ENCODE results near the gene IFNE.
"Not testable (repeated sequence)": the region's sequence is repeated elsewhere in the genome, so short reads cannot be mapped to it uniquely, and the experiment has no call there.

IFNE gene

DNA sequence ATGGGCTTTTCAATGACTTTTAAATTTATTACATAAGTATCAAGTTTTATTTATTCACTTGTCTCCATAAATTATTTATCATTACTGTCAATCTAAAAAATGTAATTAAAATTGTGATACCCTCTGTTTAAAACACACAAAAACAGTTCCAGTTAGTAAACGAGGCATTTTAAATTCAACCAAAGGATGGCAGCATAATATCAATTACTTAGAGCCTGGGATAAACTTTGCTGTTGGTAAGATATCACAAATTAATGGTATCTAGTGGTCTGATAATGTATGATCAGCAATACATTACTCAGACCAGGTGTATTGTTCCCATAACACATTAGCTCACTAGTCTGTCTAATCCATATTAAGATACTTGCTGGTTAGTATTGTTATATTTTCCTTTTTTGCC lies 9.6 kb upstream of the IFNE start:
- no peak for FAIRE-seq

- FAIRE-seq = no peak
Measured at GRCh38 chr9:21481470-21482056, 550 bp downstream of the IFNE start.

DNA sequence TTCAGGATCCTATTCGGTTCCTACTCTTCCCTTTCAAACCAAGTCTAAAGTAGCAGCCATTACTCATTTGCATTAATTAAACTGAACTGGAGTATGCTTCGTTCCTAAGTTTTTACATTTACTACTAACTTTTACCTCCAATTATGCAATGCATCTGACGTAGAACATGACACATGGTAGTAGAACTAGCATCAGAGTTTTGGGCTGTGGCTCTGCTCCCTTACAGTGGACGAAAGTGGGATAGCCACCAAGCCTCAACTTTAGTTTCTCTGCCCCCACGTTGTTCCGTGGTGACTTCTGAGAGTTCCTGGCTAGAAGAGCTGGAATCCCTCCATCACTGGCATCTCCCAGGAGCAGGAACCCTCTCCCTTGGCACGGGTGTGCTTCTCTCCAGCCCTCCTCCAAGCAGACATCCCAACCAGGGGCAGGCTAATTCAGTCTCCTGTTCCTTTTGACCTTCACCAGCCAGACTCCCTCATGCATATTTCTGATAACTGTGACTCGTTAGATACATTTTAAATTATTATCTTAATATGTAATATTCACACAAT lies 2.9 kb downstream of the IFNE start:
- no peak for FAIRE-seq

DNA sequence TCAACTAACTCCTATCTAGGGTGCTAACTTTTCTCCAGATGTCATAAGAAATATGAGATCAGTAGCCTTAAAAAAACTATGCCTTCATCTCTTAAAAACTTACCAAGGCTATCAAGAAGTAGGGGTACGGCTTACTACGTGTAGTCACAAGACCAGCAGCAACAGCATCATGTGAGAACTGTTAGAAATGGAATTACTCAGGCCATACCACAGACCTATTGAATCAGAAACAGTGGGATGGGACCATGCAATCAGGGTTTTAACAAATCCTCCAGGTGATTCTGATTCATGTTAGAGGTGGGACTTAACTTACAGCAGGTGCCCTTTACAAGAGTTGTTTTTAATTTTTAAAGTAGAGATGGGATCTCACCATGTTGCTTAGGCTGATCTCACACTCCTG lies 4.6 kb downstream of the IFNE start:
- FAIRE-seq = no peak

DNA sequence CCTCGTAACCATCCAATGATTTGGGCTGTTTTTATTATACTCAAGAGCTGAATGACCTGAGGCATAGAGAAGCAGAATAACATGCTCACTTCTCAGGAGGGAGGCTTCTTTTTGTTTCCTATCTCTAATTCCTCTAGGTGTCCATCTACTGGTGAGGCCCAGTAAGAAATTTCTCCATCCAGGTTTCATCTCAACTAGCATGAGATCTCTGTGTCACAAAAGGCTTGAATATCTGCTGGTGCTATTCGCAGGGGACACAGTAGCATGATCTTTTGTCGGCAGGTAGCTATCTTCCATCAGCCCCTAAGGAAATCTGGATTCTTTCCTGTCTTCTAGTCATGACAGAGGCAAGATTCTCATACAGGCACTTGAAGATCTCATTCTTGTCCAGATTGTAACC lies 8.9 kb downstream of the IFNE start:
- no peak for FAIRE-seq

DNA sequence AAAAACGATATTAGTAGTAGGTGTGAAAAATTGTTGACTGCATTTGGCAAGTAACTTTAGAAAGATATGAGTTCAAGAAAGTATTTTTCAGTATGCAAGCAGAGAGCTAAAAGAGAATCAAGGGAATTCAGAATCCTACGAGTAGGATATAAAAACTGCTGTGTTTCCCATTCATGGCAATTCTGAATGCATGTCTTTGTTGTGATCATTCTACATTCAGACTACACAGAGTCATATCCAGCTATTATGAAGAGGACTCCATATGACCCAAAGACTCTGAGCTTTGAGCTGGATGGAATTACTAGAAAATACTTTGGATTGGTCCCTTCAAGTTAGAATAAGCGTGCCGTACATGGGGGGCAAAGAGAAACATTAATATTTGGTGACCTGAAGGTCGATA lies 12.0 kb downstream of the IFNE start:
- no peak for FAIRE-seq

GRCh38 chr9:21465859-21466518 lies 16.1 kb downstream of the IFNE start:
- FAIRE-seq = peak; percentile 95

DNA sequence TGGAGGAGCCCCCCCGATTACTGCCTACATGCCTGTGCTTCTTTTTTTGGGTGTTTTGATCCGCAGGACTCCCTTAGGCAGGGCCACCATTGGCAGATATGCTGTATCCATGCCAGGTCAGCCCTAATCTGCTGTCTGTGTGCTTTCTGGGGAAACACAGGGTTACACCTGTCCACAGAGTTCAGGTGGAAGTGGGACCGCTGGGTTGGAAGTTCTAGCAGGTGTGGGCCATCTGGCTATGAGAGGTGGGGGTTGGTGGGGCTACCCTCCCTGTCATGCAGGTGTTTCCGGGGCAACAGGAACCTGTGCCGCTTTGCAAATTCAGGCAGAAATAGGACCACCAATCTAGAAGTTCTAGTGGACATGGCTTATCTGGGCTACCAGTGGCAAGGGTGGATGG lies 17.0 kb downstream of the IFNE start:
- no peak for FAIRE-seq

GRCh38 chr9:21461377-21461776 lies 20.7 kb downstream of the IFNE start:
- no peak for FAIRE-seq

- FAIRE-seq = no peak
Measured at GRCh38 chr9:21455320-21455719, 26.8 kb downstream of the IFNE start.

DNA sequence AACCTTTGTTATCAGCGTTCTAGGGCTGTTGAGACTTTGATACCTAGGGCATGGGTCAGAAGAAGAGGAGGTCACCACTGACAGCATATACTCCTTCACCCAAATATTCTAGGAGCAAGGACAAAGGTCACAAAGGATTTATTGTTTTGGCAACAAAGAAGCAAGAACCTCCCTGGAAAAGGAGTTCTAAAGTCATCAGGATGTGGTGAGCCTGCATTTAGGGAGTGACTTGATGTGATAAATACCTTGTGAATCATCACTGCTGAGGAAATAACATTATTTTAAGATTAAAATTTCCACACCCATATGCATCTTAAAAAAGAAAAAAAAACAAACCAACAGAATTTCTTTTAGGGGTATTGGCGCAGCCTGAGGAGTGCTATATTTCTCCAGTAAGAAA lies 28.0 kb downstream of the IFNE start:
- no peak for FAIRE-seq

DNA sequence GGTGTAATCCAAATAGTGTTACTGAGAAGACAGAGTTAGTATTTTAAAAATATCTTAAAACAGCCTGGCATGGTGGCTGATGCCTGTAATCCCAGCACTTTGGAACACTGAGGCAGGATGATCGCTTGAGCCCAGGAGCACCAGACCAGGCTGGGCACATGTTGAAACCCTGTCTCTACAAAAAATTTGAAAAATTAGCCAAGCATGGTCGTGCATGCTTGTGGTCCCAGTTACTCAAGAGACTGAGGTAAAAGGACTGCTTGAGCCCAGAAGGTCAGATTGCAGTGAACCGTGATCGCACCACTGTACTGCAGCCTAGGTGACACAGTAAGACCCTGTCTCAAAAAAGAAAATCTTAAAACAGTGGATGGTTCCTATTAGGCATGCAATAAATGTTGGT lies 29.4 kb downstream of the IFNE start:
- no peak for FAIRE-seq

- no peak for FAIRE-seq
Measured at GRCh38 chr9:21450733-21451394, 31.2 kb downstream of the IFNE start.

GRCh38 chr9:21449312-21449711 lies 32.8 kb downstream of the IFNE start:
- FAIRE-seq = not testable (repeated sequence)

DNA sequence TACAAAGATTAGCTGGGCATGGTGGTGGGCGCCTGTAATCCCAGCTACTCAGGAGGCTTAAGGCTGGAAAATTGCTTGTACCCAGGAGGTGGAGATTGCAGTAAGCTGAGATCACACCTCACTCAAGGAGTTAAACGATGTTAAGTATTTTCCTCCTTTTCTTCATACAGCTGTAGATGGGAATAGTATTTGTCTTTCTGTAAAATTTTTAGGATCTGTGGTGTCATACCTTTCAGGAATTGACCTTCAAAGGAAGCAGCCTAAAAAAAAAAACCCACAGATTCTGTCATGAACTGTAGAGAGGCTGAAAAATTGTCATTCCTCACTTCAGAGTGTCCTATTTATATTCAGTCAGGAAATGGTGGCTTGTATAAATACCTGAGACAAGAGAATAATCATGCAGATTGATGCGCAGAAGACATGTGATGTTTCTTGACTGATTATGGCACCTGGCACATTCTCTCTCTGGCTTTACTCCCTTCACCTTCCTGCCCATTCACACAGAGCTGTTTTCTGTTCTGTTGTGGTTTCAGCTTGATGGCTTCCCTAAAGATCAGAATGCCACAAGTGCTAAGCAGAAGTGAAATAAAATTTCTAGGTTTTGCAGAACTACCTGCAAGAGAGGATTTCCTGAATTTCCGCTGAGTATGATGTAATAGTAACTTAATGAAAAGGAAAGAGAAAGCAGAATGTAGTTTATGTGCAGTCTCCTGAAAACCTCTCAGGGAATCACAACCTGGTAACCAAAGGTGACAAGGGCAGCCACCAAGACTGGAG lies 38.1 kb downstream of the IFNE start:
- FAIRE-seq = no peak

DNA sequence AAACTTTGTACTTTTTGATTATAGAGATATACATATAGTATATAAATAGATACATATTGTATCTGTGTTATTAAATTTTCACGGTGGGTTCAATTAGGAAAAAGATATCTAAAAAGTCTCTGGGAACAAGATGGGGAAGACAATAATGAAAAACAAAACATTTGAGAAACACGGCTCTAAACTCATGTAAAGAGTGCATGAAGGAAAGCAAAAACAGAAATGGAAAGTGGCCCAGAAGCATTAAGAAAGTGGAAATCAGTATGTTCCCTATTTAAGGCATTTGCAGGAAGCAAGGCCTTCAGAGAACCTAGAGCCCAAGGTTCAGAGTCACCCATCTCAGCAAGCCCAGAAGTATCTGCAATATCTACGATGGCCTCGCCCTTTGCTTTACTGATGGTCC lies 42.0 kb downstream of the IFNE start, which contains the start of gene IFNA1:
Gene IFNA1, plus strand, starts transcription at position 301 of the 400 bp plus-strand sequence. Its CDS starts 69 bp downstream, at position 370.
- FAIRE-seq = no peak

DNA sequence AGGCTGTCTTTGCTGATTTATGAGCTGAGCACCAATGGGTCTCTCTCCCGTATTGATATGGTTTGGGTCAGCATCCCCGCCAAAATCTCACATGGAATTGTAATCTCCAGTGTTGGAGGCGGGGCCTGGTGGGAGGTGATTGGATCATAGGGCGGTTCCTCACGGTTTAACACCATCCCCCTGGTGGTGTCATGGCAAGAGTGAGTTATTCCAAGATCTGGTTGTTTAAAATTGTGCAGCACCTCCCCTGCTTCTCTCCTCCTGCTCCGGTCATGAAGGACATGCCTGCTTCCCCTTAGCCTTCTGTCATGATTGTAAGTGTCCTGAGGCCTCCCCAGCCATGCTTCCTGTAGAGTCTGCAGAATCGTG lies 47.1 kb downstream of the IFNE start:
- FAIRE-seq = not testable (repeated sequence)

DNA sequence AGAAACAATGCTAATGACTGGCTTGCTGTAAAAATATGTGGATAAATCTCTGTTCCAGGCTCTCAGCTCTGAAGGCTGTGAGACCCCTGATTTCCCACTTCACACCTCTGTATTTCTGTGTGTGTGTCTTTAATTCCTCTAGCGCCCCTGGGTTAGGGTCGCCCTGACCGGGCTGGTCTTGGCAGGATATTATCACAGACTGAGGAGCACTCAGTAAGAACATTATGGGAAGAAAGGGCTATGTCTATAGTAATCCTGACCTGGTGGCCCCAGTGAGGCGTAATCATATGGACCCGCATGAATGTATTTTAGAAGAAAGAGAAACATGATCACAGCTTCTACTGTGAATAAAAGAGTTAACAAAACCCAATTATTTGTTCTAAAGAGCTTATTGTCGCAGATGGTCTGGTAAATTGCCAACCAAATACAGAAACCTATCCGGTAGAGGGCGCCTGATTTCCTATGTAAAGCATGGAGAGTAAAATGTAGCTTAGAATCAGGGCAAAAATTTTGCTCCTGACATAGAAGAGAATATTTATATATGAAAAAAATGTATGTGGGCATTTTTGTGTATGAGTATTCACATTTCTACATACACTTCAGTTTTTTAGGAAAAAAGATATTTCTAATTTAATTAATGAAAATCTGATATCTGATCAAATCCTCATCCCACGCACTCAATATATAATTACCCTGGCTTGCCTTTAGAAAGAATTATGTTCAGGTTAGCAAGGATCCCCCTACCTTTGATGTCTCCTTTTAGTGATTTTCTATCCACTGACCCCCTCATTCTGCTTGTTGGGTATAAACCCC lies 47.7 kb downstream of the IFNE start:
- FAIRE-seq = peak; percentile 78

GRCh38 chr9:21432672-21433425 lies 49.3 kb downstream of the IFNE start:
- no peak for FAIRE-seq

All from G401.6 (cell line).